ENCODE measurements around the gene APOA4. TPM values are rescaled to one million over a fixed set of nuclear protein-coding genes. Genes with fewer than 3 reads are reported as not detected.

The APOA4 gene
- total and polyA plus RNA-seq, 4 donors = 0.89 to 382 (median 131) TPM

DNA sequence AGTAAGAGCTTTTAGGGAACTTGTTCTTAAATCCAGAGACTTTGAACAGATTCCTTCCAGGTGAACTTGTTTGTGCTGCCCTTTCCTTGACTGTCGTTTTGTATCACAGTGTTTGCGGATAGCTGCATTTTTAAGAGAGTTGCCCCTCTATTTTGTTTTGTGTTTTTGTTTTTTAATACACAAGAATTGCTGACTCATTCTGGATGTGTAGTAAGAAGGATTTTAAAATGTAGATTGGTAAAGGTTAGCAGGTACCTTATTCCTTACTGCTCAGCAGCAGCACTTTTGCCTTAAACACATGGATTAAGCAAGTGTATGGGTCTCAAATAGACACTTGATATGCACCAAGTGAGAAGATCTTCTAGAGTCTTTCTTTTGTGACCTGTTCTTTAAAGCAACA lies 22.5 kb downstream of the APOA4 start (continued):
- no peak for TF ChIP-seq ZBTB33 (IDR thresholded peaks at IDR 0.05)
- TF ChIP-seq TAF1 (conservative IDR thresholded peaks at IDR 0.05) = no peak
- TF ChIP-seq RXRA (IDR thresholded peaks at IDR 0.05) = no peak
- no peak for TF ChIP-seq JUND (IDR thresholded peaks at IDR 0.05)
- TF ChIP-seq FOXA2 (IDR thresholded peaks at IDR 0.05) = no peak
- no peak for TF ChIP-seq FOXA1 (IDR thresholded peaks at IDR 0.05)
- TF ChIP-seq EGR1 (IDR thresholded peaks at IDR 0.05; ENCODE audit: low read depth in 2 of 2) = no peak
- TF ChIP-seq HNF4A (conservative IDR thresholded peaks at IDR 0.05) = no peak
- no peak for TF ChIP-seq YY1 (IDR thresholded peaks at IDR 0.05)
- TF ChIP-seq MAX (IDR thresholded peaks at IDR 0.05) = no peak
- TF ChIP-seq GABPA (IDR thresholded peaks at IDR 0.05 in 1 of 2, conservative IDR thresholded peaks at IDR 0.05 in 1 of 2) = no peak

DNA sequence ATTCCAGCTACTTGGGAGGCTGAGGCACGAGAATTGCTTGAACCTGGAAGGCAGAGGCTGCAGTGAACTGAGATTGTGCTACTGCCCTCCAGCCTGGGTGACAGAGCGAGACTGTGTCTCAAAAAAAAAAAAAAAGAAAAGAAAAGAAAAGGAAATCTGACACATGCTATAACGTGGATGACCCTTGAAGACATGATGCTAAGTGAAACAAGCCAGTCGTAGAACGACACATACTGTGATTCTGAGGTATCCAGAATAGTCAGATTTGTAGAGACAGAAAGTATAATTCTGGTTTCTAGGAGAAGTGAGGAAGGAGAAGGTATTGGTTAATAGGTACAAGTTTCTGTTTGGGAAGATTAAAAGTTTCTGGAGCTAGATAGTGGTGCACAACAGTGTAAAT lies 24.7 kb downstream of the APOA4 start:
- TF ChIP-seq GABPA (IDR thresholded peaks at IDR 0.05 in 1 of 2, conservative IDR thresholded peaks at IDR 0.05 in 1 of 2) (no peak), RAD21 (IDR thresholded peaks at IDR 0.05) (no peak), SP1 (IDR thresholded peaks at IDR 0.05) (no peak), RXRA (IDR thresholded peaks at IDR 0.05) (no peak), EGR1 (IDR thresholded peaks at IDR 0.05; ENCODE audit: low read depth in 2 of 2) (no peak), TAF1 (conservative IDR thresholded peaks at IDR 0.05) (no peak), CTCF (IDR thresholded peaks at IDR 0.05; ENCODE audit: low read depth, low read length, missing input control) (no peak)
- Histone ChIP-seq H3K9ac (ENCODE audit: low read depth in 1 of 2, low read length in 2 of 2) (no peak overlapping the region), H3K4me3 (ENCODE audit: low read depth in 1 of 3, low read length in 3 of 3) (no peak overlapping the region), H3K27ac (ENCODE audit: low read depth in 1 of 2, low read length in 2 of 2) (no peak overlapping the region), H3K36me3 (ENCODE audit: control insufficient read depth in 4 of 4, insufficient read depth in 3 of 4, low read depth in 1 of 4, low read length in 3 of 4) (no peaks in the 10 kb centered on the region), H3K9me3 (ENCODE audit: control insufficient read depth in 4 of 4, low read length in 3 of 4) (no peaks in the 10 kb centered on the region), H3K27me3 (ENCODE audit: control insufficient read depth in 4 of 4, insufficient read depth in 4 of 4, low read length in 3 of 4) (no peaks in the 10 kb centered on the region), H3K4me1 (ENCODE audit: control insufficient read depth in 4 of 4, insufficient read depth in 4 of 4, low read length in 3 of 4) (peaks cover 3 to 17% (median 8%) of the 10 kb centered on the region in 4 donors)
- DNase-seq (ENCODE audit: low spot score) = no peak
- WGBS = 86% methylated on average over 5 of the region's 5 CpGs

- WGBS = 52% methylated on average over 5 of the region's 5 CpGs
- no peak for DNase-seq (ENCODE audit: low spot score)
These were observed 25.3 kb downstream of the APOA4 start for GRCh38 chr11:116797816-116798215.

More at GRCh38 chr11:116797816-116798215, 25.3 kb downstream of the APOA4 start:
- H3K4me3 ChIP-seq (ENCODE audit: low read depth in 1 of 3, low read length in 3 of 3) = no peak overlapping the region
- no peaks in the 10 kb centered on the region for H3K27me3 ChIP-seq (ENCODE audit: control insufficient read depth in 4 of 4, insufficient read depth in 4 of 4, low read length in 3 of 4)
- H3K36me3 ChIP-seq (ENCODE audit: control insufficient read depth in 4 of 4, insufficient read depth in 3 of 4, low read depth in 1 of 4, low read length in 3 of 4) = no peaks in the 10 kb centered on the region
- H3K9ac ChIP-seq (ENCODE audit: low read depth in 1 of 2, low read length in 2 of 2) = no peak overlapping the region
- H3K27ac ChIP-seq (ENCODE audit: low read depth in 1 of 2, low read length in 2 of 2) = no peak overlapping the region
- TF ChIP-seq, protein P1, sequence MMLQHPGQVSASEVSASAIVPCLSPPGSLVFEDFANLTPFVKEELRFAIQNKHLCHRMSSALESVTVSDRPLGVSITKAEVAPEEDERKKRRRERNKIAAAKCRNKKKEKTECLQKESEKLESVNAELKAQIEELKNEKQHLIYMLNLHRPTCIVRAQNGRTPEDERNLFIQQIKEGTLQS (IDR thresholded peaks at IDR 0.05) = no peak
- TF ChIP-seq RAD21 (IDR thresholded peaks at IDR 0.05) (peak in 1 of 2 donors; percentile 17), RXRA (IDR thresholded peaks at IDR 0.05) (peak in 1 of 2 donors; percentile 32)
- no peaks in the 10 kb centered on the region for H3K9me3 ChIP-seq (ENCODE audit: control insufficient read depth in 4 of 4, low read length in 3 of 4)
- peaks cover 7 to 21% (median 11%) of the 10 kb centered on the region in 4 donors for H3K4me1 ChIP-seq (ENCODE audit: control insufficient read depth in 4 of 4, insufficient read depth in 4 of 4, low read length in 3 of 4)
